Endometrial microvascular endothelial cells (primary cell): ENCODE data around the gene PHC3. TPM values are rescaled to one million over a fixed set of nuclear protein-coding genes. Genes with fewer than 3 reads are reported as not detected.

ENCODE experiments used
- in situ Hi-C: cut with HindIII; loops from 2 replicates; pipeline ENCODE4 v1.10.0; 2017; ENCODE audit warnings: low sequenced_read_pairs, low pct_unique_long_range_greater_than_20kb; ENCODE audit errors: inconsistent ontology term
- total RNA-seq: library from RNA; depleted of rRNA; stranded (reverse); fragments of >200 nt; gene quantifications from one replicate; pipeline ENCODE4 v1.2.3, GENCODE V29; 2015; ENCODE audit errors: inconsistent ontology term

PHC3 gene
- total RNA-seq, 1 donor from 2014 or later = 18.9 TPM

GRCh38 chr3:170056710-170057454, 124.7 kb downstream of the PHC3 start:
- in situ Hi-C loops = no loop called here

GRCh38 chr3:170055209-170055608, 126.3 kb downstream of the PHC3 start:
- in situ Hi-C loops = no loop called here

- in situ Hi-C loops = no loop called here
Observed at GRCh38 chr3:170054204-170054603, 127.3 kb downstream of the PHC3 start.

- in situ Hi-C loops = no loop called here
Observed at GRCh38 chr3:170052398-170052797, 129.1 kb downstream of the PHC3 start.

GRCh38 chr3:170050753-170051152, 130.8 kb downstream of the PHC3 start:
- in situ Hi-C loops = no loop called here

- in situ Hi-C loops = no loop called here
Observed at GRCh38 chr3:170049146-170050000, 132.2 kb downstream of the PHC3 start.

GRCh38 chr3:170047133-170047404, 134.5 kb downstream of the PHC3 start:
- in situ Hi-C loops = no loop called here

GRCh38 chr3:170046269-170047132, 135.0 kb downstream of the PHC3 start:
- in situ Hi-C loops = no loop called here

GRCh38 chr3:170044795-170045244, 136.7 kb downstream of the PHC3 start:
- in situ Hi-C loops = no loop called here

- in situ Hi-C loops = no loop called here
Observed at GRCh38 chr3:170044271-170044670, 137.3 kb downstream of the PHC3 start.

- in situ Hi-C loops = no loop called here
Observed at GRCh38 chr3:170043506-170043905, 138.0 kb downstream of the PHC3 start.

GRCh38 chr3:170040418-170040817, 141.1 kb downstream of the PHC3 start:
- in situ Hi-C loops = no loop called here

GRCh38 chr3:170038434-170039110, 143.0 kb downstream of the PHC3 start:
- in situ Hi-C loops = no loop called here

Other genes with a start within 250 kb of the PHC3 start
- gene SEC62, start 214.9 kb downstream of the PHC3 start, total RNA-seq = 24.9 TPM
- gene GPR160, start 143.7 kb downstream of the PHC3 start, total RNA-seq = 2.8 TPM
- 29.4 TPM for gene PRKCI, start 40.7 kb upstream of the PHC3 start, total RNA-seq
- gene SKIL, start 176.0 kb upstream of the PHC3 start, total RNA-seq = 18.7 TPM
- 1,053 TPM for gene CLDN11, start 237.1 kb upstream of the PHC3 start, total RNA-seq